Esophagus muscularis mucosa (tissue), 4 donors: ENCODE results near the gene NRXN2. TPM values are rescaled to one million over a fixed set of nuclear protein-coding genes. Genes with fewer than 3 reads are reported as not detected.

ENCODE experiments used
- DNase-seq: peaks from one replicate; pipeline ENCODE4 v3.0.0-alpha.2; 2017; ENCODE audit errors: extremely low spot score
- H3K27ac ChIP-seq, 4 donors: fragments of 200-600 bp; sonication (generic); replicated peaks in 1 of 4; 1 replicate in 3 of 4; 2 replicates in 1 of 4; pipeline ENCODE4 v1.5.1; 2016 to 2019; ENCODE audit warnings: mild to moderate bottlenecking in 1 of 4
- H3K27me3 ChIP-seq, 4 donors: fragments of 200-600 bp; sonication (generic); one replicate each; pipeline versions ENCODE4 v1.5.1 to v1.6.0; 2016 to 2019
- H3K36me3 ChIP-seq, 4 donors: fragments of 200-600 bp; sonication (generic); one replicate each; pipeline ENCODE4 v1.5.1; 2016 to 2019
- H3K4me1 ChIP-seq, 4 donors: fragments of 200-600 bp; sonication (generic); one replicate each; pipeline ENCODE4 v1.5.1; 2016 to 2019
- H3K4me3 ChIP-seq, 4 donors: fragments of 200-600 bp; sonication (generic); 1 replicate in 2 of 4; 2 replicates in 2 of 4; pipeline ENCODE4 v1.5.1; 2016 to 2019; ENCODE audit warnings: mild to moderate bottlenecking in 4 of 4, moderate library complexity in 1 of 4
- H3K9me3 ChIP-seq, 4 donors: fragments of 200-600 bp; sonication (generic); 1 replicate in 3 of 4; 2 replicates in 1 of 4; pipeline ENCODE4 v1.5.1; 2016 to 2019
- CTCF ChIP-seq, 3 experiments: fragments of 200-600 bp in 2 of 3; fragments of 450-650 bp in 1 of 3; sonication (generic) in 2 of 3; IDR thresholded peaks; one replicate each; pipeline ENCODE4 v1.5.1; 2017 to 2019; ENCODE audit warnings: antibody characterized with exemption in 3 of 3, mild to moderate bottlenecking in 2 of 3, moderate library complexity in 1 of 3
- EP300 ChIP-seq: sonication (generic); formaldehyde crosslinking; IDR thresholded peaks from one replicate; pipeline ENCODE4 v1.6.1; 2017; ENCODE audit warnings: antibody characterized with exemption
- POLR2A ChIP-seq: fragments of 450-650 bp; IDR thresholded peaks from one replicate; pipeline ENCODE4 v1.6.1; 2017; ENCODE audit warnings: antibody characterized with exemption, moderate library complexity, mild to moderate bottlenecking, low read depth
- POLR2AphosphoS5 ChIP-seq, 2 donors: sonication (generic); formaldehyde crosslinking; IDR thresholded peaks; one replicate each; pipeline ENCODE4 v1.6.1; 2017; ENCODE audit warnings: antibody characterized with exemption in 2 of 2
- WGBS: methylation state at CpG from one replicate; pipeline ENCODE4 v1.1.5; 2018; 5-methylcytosine and 5-hydroxymethylcytosine counted together
- intact Hi-C: fragments of 100-400 bp; cut with DNase I; formaldehyde crosslinking; loops from one replicate; pipeline ENCODE4 v1.15.1; 2023
- total RNA-seq, 4 donors: library from RNA; depleted of rRNA; stranded (reverse); fragments of >200 nt; gene quantifications; one replicate each; pipeline versions ENCODE4 v1.1.0 to v1.2.1, GENCODE V29; 2016

NRXN2 gene
- total RNA-seq, 4 donors from 2014 or later, result 2.1 to 12.9 (median 4.3) TPM

- no peaks in the 10 kb centered on the region for H3K36me3 ChIP-seq
- peaks cover 0 to 99% (median 61%) of the 10 kb centered on the region in 4 donors for H3K27me3 ChIP-seq
- DNase-seq, result no peak
- intact Hi-C loops, result no loop called here
- TF ChIP-seq POLR2A (no peak), POLR2AphosphoS5 (IDR thresholded peaks at IDR 0.05) (no peak), EP300 (no peak), CTCF (IDR thresholded peaks at IDR 0.05) (no peak)
- H3K4me1 ChIP-seq, result peaks cover 9 to 31% (median 21%) of the 10 kb centered on the region in 4 donors
- no peak overlapping the region for H3K4me3 ChIP-seq
- 72% methylated on average over 5 of the region's 5 CpGs for WGBS
- no peak overlapping the region for H3K27ac ChIP-seq
- H3K9me3 ChIP-seq, result no peaks in the 10 kb centered on the region
These were observed 8.3 kb downstream of the NRXN2 start for GRCh38 chr11:64714666-64715065.

GRCh38 chr11:64713781-64714363 lies 9.1 kb downstream of the NRXN2 start:
- Histone ChIP-seq H3K4me3 (peak overlapping the region; percentile 12 to 35 (median 22)), H3K27me3 (peaks cover 0 to 100% (median 61%) of the 10 kb centered on the region in 4 donors)
- DNase-seq, result no peak

DNA sequence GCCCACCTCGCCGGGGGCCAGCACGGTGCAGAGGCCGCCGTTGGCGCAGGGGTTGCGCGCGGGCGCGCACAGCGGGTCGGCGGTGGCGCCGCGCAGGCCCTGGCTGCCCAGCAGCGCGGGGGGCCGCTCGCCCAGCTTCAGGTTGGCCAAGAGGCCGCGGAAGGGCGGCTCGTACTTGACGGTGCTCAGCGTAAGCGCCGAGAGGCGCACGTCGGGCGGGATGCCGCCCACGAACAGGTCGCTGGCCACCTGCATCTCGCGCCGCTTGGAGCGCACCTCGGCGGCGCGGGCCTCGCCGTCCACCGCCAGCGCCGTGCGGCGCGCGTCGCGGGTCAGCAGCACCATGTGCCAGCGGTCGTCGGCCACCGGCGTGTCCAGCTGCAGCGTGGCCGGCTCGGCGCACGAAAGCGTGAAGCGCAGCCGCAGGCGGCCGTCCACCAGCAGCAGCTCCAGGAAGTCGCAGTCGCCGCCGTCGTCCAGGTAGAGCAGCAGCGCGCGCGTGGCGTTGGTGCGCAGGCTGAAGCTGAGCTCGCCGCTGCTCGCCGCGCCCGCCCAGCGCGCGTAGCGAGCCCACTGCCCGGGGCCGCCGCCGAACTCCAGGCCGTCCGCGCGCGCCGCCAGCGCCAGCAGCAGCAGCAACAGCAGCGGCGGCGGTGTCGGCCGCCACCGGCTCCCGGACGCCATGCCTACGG lies 9.8 kb downstream of the NRXN2 start:
- no peaks in the 10 kb centered on the region for H3K36me3 ChIP-seq
- H3K27me3 ChIP-seq, result peaks cover 0 to 100% (median 58%) of the 10 kb centered on the region in 4 donors
- DNase-seq, result no peak
- H3K4me3 ChIP-seq, result peak overlapping the region; percentile 12 to 35 (median 22)
- no peaks in the 10 kb centered on the region for H3K9me3 ChIP-seq
- H3K4me1 ChIP-seq, result peaks cover 9 to 31% (median 21%) of the 10 kb centered on the region in 4 donors
- TF ChIP-seq POLR2A (no peak), POLR2AphosphoS5 (IDR thresholded peaks at IDR 0.05) (no peak), EP300 (no peak), CTCF (IDR thresholded peaks at IDR 0.05) (no peak)
- intact Hi-C loops, result no loop called here
- no peak overlapping the region for H3K27ac ChIP-seq
- WGBS, result 4% methylated on average over 11 of the region's 111 CpGs

More at GRCh38 chr11:64713781-64714363, 9.1 kb downstream of the NRXN2 start:
- H3K27ac ChIP-seq, result no peak overlapping the region
- intact Hi-C loops, result no loop called here
- no peaks in the 10 kb centered on the region for H3K36me3 ChIP-seq
- 17% methylated on average over 17 of the region's 39 CpGs for WGBS
- no peaks in the 10 kb centered on the region for H3K9me3 ChIP-seq
- TF ChIP-seq POLR2AphosphoS5 (IDR thresholded peaks at IDR 0.05) (no peak), EP300 (no peak), CTCF (IDR thresholded peaks at IDR 0.05) (no peak)
- peaks cover 9 to 31% (median 21%) of the 10 kb centered on the region in 4 donors for H3K4me1 ChIP-seq

DNA sequence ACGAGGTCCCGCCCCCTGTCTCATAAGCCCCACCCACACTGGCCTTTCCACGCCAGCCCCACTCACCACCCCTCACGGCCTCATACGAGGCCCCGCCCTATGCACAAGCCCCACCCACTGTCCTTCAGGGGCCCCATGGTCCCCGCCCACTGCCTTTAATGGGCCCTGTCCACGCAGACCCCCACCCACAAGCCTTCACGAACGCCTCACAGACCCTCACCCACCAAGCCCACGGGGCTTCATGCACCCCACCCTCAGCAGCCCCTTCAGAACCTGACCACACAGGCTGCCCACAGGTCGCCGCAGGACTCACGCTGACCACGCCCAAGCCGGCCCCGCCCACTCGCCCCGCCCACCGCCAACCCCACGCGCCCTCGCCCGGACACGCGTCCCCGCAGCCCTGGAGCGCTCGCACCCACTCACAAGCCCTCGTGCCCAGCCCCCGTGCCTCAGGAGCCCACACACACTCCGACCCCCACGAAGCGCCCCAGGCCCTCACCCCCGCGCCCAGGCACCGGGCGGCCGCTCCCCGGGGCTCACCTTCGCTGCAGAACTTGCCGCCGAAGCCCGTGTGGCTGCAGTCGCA lies 10.5 kb downstream of the NRXN2 start:
- intact Hi-C loops, result no loop called here
- H3K27me3 ChIP-seq, result peaks cover 0 to 100% (median 57%) of the 10 kb centered on the region in 4 donors
- H3K36me3 ChIP-seq, result no peaks in the 10 kb centered on the region
- no peak for DNase-seq
- H3K4me1 ChIP-seq, result peaks cover 9 to 31% (median 21%) of the 10 kb centered on the region in 4 donors
- TF ChIP-seq CTCF (IDR thresholded peaks at IDR 0.05) (no peak), EP300 (no peak)
- H3K27ac ChIP-seq, result no peak overlapping the region
- 17% methylated on average over 33 of the region's 45 CpGs for WGBS
- no peak overlapping the region for H3K4me3 ChIP-seq
- H3K9me3 ChIP-seq, result no peaks in the 10 kb centered on the region
